IPS-20b (cell line): Measurements from ENCODE around the gene MMP21.
A peak's percentile ranks its signal among the peaks of the same experiment; 100 is the strongest.

Experiments
- H3K27ac ChIP-seq: one replicate; pipeline ENCODE4 v1.5.1; 2013; ENCODE audit warnings: low read length
- H3K27me3 ChIP-seq: 2 replicates; pipeline ENCODE4 v1.6.1; 2013; ENCODE audit warnings: mild to moderate bottlenecking, low read length, inconsistent platforms; ENCODE audit not compliant: insufficient read depth
- H3K36me3 ChIP-seq: 2 replicates; pipeline ENCODE4 v1.6.1; 2013; ENCODE audit warnings: low read depth, mild to moderate bottlenecking, inconsistent platforms, low read length, moderate library complexity; ENCODE audit not compliant: insufficient read depth
- H3K4me1 ChIP-seq: 2 replicates; pipeline ENCODE4 v1.6.1; 2013; ENCODE audit warnings: mild to moderate bottlenecking, control low read depth, inconsistent platforms, low read length, moderate library complexity; ENCODE audit not compliant: insufficient read depth
- H3K4me3 ChIP-seq: 2 replicates; pipeline ENCODE4 v1.5.1; 2013; ENCODE audit warnings: mild to moderate bottlenecking, low read length, inconsistent platforms
- H3K9ac ChIP-seq: 2 replicates; pipeline ENCODE4 v1.6.1; 2013; ENCODE audit warnings: low read depth, mild to moderate bottlenecking, inconsistent platforms, low read length, moderate library complexity
- H3K9me3 ChIP-seq: 2 replicates; pipeline ENCODE4 v1.6.1; 2013; ENCODE audit warnings: mild to moderate bottlenecking, low read depth, low read length, inconsistent platforms; ENCODE audit not compliant: insufficient read depth

MMP21 gene

GRCh38 chr10:125772864-125773180 is 2.8 kb downstream of the MMP21 start:
- Histone ChIP-seq H3K9me3 (no peaks in the 10 kb centered on the region), H3K27me3 (no peaks in the 10 kb centered on the region), H3K4me3 (no peak overlapping the region), H3K27ac (no peak overlapping the region), H3K9ac (no peak overlapping the region), H3K36me3 (no peaks in the 10 kb centered on the region), H3K4me1 (no peaks in the 10 kb centered on the region)

GRCh38 chr10:125772112-125772863 is 3.3 kb downstream of the MMP21 start:
- Histone ChIP-seq H3K4me3 (no peak overlapping the region), H3K27me3 (no peaks in the 10 kb centered on the region), H3K9ac (no peak overlapping the region), H3K27ac (no peak overlapping the region), H3K9me3 (no peaks in the 10 kb centered on the region), H3K4me1 (no peaks in the 10 kb centered on the region), H3K36me3 (no peaks in the 10 kb centered on the region)

GRCh38 chr10:125770844-125771243 is 4.8 kb downstream of the MMP21 start:
- Histone ChIP-seq H3K4me1 (no peaks in the 10 kb centered on the region), H3K4me3 (no peak overlapping the region), H3K27me3 (no peaks in the 10 kb centered on the region), H3K36me3 (peaks cover 12% of the 10 kb centered on the region), H3K9me3 (no peaks in the 10 kb centered on the region), H3K9ac (no peak overlapping the region), H3K27ac (no peak overlapping the region)

- H3K27me3 ChIP-seq: no peaks in the 10 kb centered on the region
- H3K27ac ChIP-seq: no peak overlapping the region
- H3K9me3 ChIP-seq: no peaks in the 10 kb centered on the region
- H3K4me1 ChIP-seq: no peaks in the 10 kb centered on the region
- no peak overlapping the region for H3K4me3 ChIP-seq
- peaks cover 28% of the 10 kb centered on the region for H3K36me3 ChIP-seq
- no peak overlapping the region for H3K9ac ChIP-seq
These were observed 6.4 kb downstream of the MMP21 start for GRCh38 chr10:125769175-125769574.

GRCh38 chr10:125768219-125768855 is 7.3 kb downstream of the MMP21 start:
- H3K36me3 ChIP-seq: peaks cover 37% of the 10 kb centered on the region
- no peak overlapping the region for H3K27ac ChIP-seq
- no peak overlapping the region for H3K9ac ChIP-seq
- no peak overlapping the region for H3K4me3 ChIP-seq
- H3K27me3 ChIP-seq: no peaks in the 10 kb centered on the region
- H3K9me3 ChIP-seq: no peaks in the 10 kb centered on the region
- H3K4me1 ChIP-seq: no peaks in the 10 kb centered on the region; the same call in 1 of the 2 replicates

- H3K4me3 ChIP-seq: no peak overlapping the region
- no peaks in the 10 kb centered on the region for H3K9me3 ChIP-seq
- no peak overlapping the region for H3K27ac ChIP-seq
- H3K36me3 ChIP-seq: peaks cover 51% of the 10 kb centered on the region
- no peaks in the 10 kb centered on the region for H3K27me3 ChIP-seq
- H3K4me1 ChIP-seq: peaks cover 16% of the 10 kb centered on the region; the same call in 1 of the 2 replicates
- no peak overlapping the region for H3K9ac ChIP-seq
These were observed 9.1 kb downstream of the MMP21 start for GRCh38 chr10:125766511-125766910.

- H3K4me3 ChIP-seq: no peak overlapping the region
- no peak overlapping the region for H3K9ac ChIP-seq
- peaks cover 19% of the 10 kb centered on the region; the same call in 1 of the 2 replicates for H3K4me1 ChIP-seq
- H3K27ac ChIP-seq: no peak overlapping the region
- H3K36me3 ChIP-seq: peaks cover 57% of the 10 kb centered on the region
- H3K27me3 ChIP-seq: no peaks in the 10 kb centered on the region
- no peaks in the 10 kb centered on the region for H3K9me3 ChIP-seq
These were observed 9.8 kb downstream of the MMP21 start for GRCh38 chr10:125765835-125766234.

- Histone ChIP-seq H3K27ac (no peak overlapping the region), H3K36me3 (peaks cover 83% of the 10 kb centered on the region), H3K4me3 (peak overlapping the region; percentile 27; the same call in 1 of the 2 replicates), H3K27me3 (no peaks in the 10 kb centered on the region), H3K4me1 (peaks cover 19% of the 10 kb centered on the region; the same call in 1 of the 2 replicates), H3K9me3 (no peaks in the 10 kb centered on the region), H3K9ac (no peak overlapping the region; the same call in 1 of the 2 replicates)
These were observed 12.7 kb downstream of the MMP21 start for GRCh38 chr10:125762692-125763648.

- Histone ChIP-seq H3K36me3 (peaks cover 92% of the 10 kb centered on the region), H3K4me3 (no peak overlapping the region), H3K9ac (peak overlapping the region; percentile 6; the same call in 1 of the 2 replicates), H3K27me3 (no peaks in the 10 kb centered on the region), H3K9me3 (no peaks in the 10 kb centered on the region), H3K4me1 (peaks cover 19% of the 10 kb centered on the region; the same call in 1 of the 2 replicates), H3K27ac (no peak overlapping the region)
These were observed 13.7 kb downstream of the MMP21 start for GRCh38 chr10:125761961-125762360.

- H3K27ac ChIP-seq: no peak overlapping the region
- H3K4me3 ChIP-seq: no peak overlapping the region
- H3K36me3 ChIP-seq: peaks cover 89% of the 10 kb centered on the region
- peaks cover 15% of the 10 kb centered on the region; the same call in 1 of the 2 replicates for H3K4me1 ChIP-seq
- H3K9me3 ChIP-seq: no peaks in the 10 kb centered on the region
- H3K9ac ChIP-seq: no peak overlapping the region; the same call in 1 of the 2 replicates
- no peaks in the 10 kb centered on the region for H3K27me3 ChIP-seq
These were observed 17.9 kb downstream of the MMP21 start for GRCh38 chr10:125757742-125758141.

- Histone ChIP-seq H3K9me3 (no peaks in the 10 kb centered on the region), H3K4me1 (peaks cover 8% of the 10 kb centered on the region; the same call in 1 of the 2 replicates), H3K27ac (no peak overlapping the region), H3K4me3 (no peak overlapping the region), H3K27me3 (no peaks in the 10 kb centered on the region), H3K9ac (no peak overlapping the region; the same call in 1 of the 2 replicates), H3K36me3 (peaks cover 93% of the 10 kb centered on the region)
These were observed 18.7 kb downstream of the MMP21 start for GRCh38 chr10:125756853-125757487.
